ELR (cell line): ENCODE results near the gene GPR75.
"Not testable (repeated sequence)": the region's sequence is repeated elsewhere in the genome, so short reads cannot be mapped to it uniquely, and the experiment has no call there.

Experiments
- DNase-seq: peaks from one replicate; pipeline ENCODE4 v3.0.0-alpha.2; 2015; ENCODE audit warnings: low read depth

Gene GPR75

GRCh38 chr2:53852532-53852931 lies 7.2 kb downstream of the GPR75 start:
- no peak for DNase-seq

GRCh38 chr2:53851052-53851757 lies 8.6 kb downstream of the GPR75 start:
- not testable (repeated sequence) for DNase-seq

GRCh38 chr2:53848062-53848461 lies 11.7 kb downstream of the GPR75 start:
- DNase-seq = no peak

- no peak for DNase-seq
Observed at GRCh38 chr2:53843595-53843994, 16.2 kb downstream of the GPR75 start.

- DNase-seq = no peak
Observed at GRCh38 chr2:53842891-53843290, 16.9 kb downstream of the GPR75 start.

GRCh38 chr2:53841651-53842050 lies 18.1 kb downstream of the GPR75 start:
- DNase-seq = not testable (repeated sequence)

- DNase-seq = no peak
Observed at GRCh38 chr2:53840580-53840979, 19.2 kb downstream of the GPR75 start.

- not testable (repeated sequence) for DNase-seq
Observed at GRCh38 chr2:53829980-53830290, 29.8 kb downstream of the GPR75 start.

GRCh38 chr2:53829273-53829979 lies 30.3 kb downstream of the GPR75 start:
- DNase-seq = no peak

- no peak for DNase-seq
Observed at GRCh38 chr2:53828331-53828730, 31.4 kb downstream of the GPR75 start.

- no peak for DNase-seq
Observed at GRCh38 chr2:53827398-53828175, 32.2 kb downstream of the GPR75 start.

GRCh38 chr2:53826587-53827397 lies 33.0 kb downstream of the GPR75 start:
- DNase-seq = no peak

- DNase-seq = no peak
Observed at GRCh38 chr2:53826030-53826410, 33.7 kb downstream of the GPR75 start.

GRCh38 chr2:53823639-53824038 lies 36.1 kb downstream of the GPR75 start:
- peak; percentile 44 for DNase-seq

GRCh38 chr2:53821810-53822209 lies 38.0 kb downstream of the GPR75 start:
- no peak for DNase-seq

GRCh38 chr2:53820711-53821110 lies 39.1 kb downstream of the GPR75 start:
- no peak for DNase-seq

- DNase-seq = no peak
Observed at GRCh38 chr2:53820048-53820447, 39.7 kb downstream of the GPR75 start.

GRCh38 chr2:53819634-53820033 lies 40.1 kb downstream of the GPR75 start:
- DNase-seq = no peak

GRCh38 chr2:53818854-53819435 lies 40.8 kb downstream of the GPR75 start:
- DNase-seq = no peak

- DNase-seq = no peak
Observed at GRCh38 chr2:53813151-53813550, 46.6 kb downstream of the GPR75 start.

GRCh38 chr2:53811601-53812000 lies 48.2 kb downstream of the GPR75 start:
- DNase-seq = no peak
